ENCODE results near the gene EGF. TPM values are rescaled to one million over a fixed set of nuclear protein-coding genes. Genes with fewer than 3 reads are reported as not detected.

EGF gene
- total RNA-seq, 1 experiment from 2014 or later = 1.5 TPM

GRCh38 chr4:109969087-109969486, 56.4 kb downstream of the EGF start:
- no peaks in the 10 kb centered on the region for H3K36me3 Mint-ChIP-seq (ENCODE audit: insufficient read depth in 1 of 3, low read depth in 3 of 3)
- Histone ChIP-seq H3K4me2 (ENCODE audit: insufficient read depth, insufficient read length, low read length) (no peak overlapping the region), H3K4me1 (ENCODE audit: insufficient read depth, low read length) (peaks cover 7% of the 10 kb centered on the region; the same call in 1 of the 2 replicates), H3K27ac (ENCODE audit: insufficient read length, low read depth, low read length) (no peak overlapping the region), H3K14ac (ENCODE audit: insufficient read depth, low read length) (no peak overlapping the region), H3K79me2 (ENCODE audit: insufficient read depth, low read length) (no peaks in the 10 kb centered on the region), H3K23ac (ENCODE audit: insufficient read length, low read depth, low read length) (no peak overlapping the region), H3K79me1 (ENCODE audit: insufficient read depth, low read depth, low read length, poor library complexity, severe bottlenecking) (no peaks in the 10 kb centered on the region), H4K91ac (ENCODE audit: insufficient read length, low read depth, low read length) (no peak overlapping the region), H3K4ac (ENCODE audit: low read depth, low read length) (no peak overlapping the region), H2BK20ac (ENCODE audit: low read depth, low read length, poor library complexity, severe bottlenecking) (no peak overlapping the region), H2BK5ac (ENCODE audit: insufficient read length, low read length) (no peak overlapping the region), H3K9ac (ENCODE audit: extremely low read depth, insufficient read length, low read length) (no peak overlapping the region), H3K18ac (ENCODE audit: insufficient read length, low read depth, low read length) (no peak overlapping the region), H2BK120ac (ENCODE audit: low read depth, low read length, poor library complexity, severe bottlenecking) (no peak overlapping the region), H2BK12ac (ENCODE audit: insufficient read length, low read depth, low read length) (no peak overlapping the region), H2AFZ (ENCODE audit: low read length) (no peak overlapping the region), H3T11ph (ENCODE audit: low read length) (no peak overlapping the region), H4K20me1 (ENCODE audit: control insufficient read depth, insufficient read depth, insufficient read length) (no peaks in the 10 kb centered on the region), H3K56ac (ENCODE audit: insufficient read length, low read depth, low read length) (no peak overlapping the region), H2BK15ac (ENCODE audit: low read depth, low read length) (no peak overlapping the region), H4K8ac (replicated peaks; ENCODE audit: insufficient read length, low read depth, low read length) (no peak overlapping the region), H3K23me2 (ENCODE audit: insufficient read length, low read depth, low read length, poor library complexity, severe bottlenecking) (no peaks in the 10 kb centered on the region), H2AK5ac (ENCODE audit: insufficient read length, low read length) (no peak overlapping the region), H3K27me3 (ENCODE audit: insufficient read depth, low read length) (no peaks in the 10 kb centered on the region), H4K5ac (ENCODE audit: insufficient read length, low read depth, low read length) (no peak overlapping the region), H3K9me3 (ENCODE audit: control insufficient read depth, low read depth, low read length) (no peaks in the 10 kb centered on the region)
- no peaks in the 10 kb centered on the region for H3K27me3 Mint-ChIP-seq (ENCODE audit: low read depth)
- DNase-seq = no peak
- H3K4me1 Mint-ChIP-seq = peaks cover 14 to 19% of the 10 kb centered on the region in 2 experiments
- H3K4me3 Mint-ChIP-seq = no peak overlapping the region
- H3K9me3 Mint-ChIP-seq = no peaks in the 10 kb centered on the region
- no peak for TF ChIP-seq CTCF (conservative IDR thresholded peaks at IDR 0.05)
- WGBS (ENCODE audit: extremely low coverage, insufficient read length, low lambda C conversion rate) = no CpG with 5 or more reads among the region's 3 CpGs
- no peak overlapping the region; a peak in 2 of 7 replicates for H3K27ac Mint-ChIP-seq
